ENCODE data around the gene ADGRF4.

ADGRF4 gene

GRCh38 chr6:47681201-47681990 is 17.0 kb upstream of the ADGRF4 start:
- DNase-seq = no peak

- no peak for DNase-seq
Measured at GRCh38 chr6:47686411-47686810, 12.0 kb upstream of the ADGRF4 start.

- DNase-seq = no peak
Measured at GRCh38 chr6:47687432-47687831, 10.9 kb upstream of the ADGRF4 start.

- no peak for DNase-seq
Measured at GRCh38 chr6:47690214-47690613, 8.2 kb upstream of the ADGRF4 start.

- DNase-seq = no peak
Measured at GRCh38 chr6:47690791-47691190, 7.6 kb upstream of the ADGRF4 start.

- no peak for DNase-seq
Measured at GRCh38 chr6:47697925-47698324, 455 bp upstream of the ADGRF4 start.

- no peak for DNase-seq
Measured at GRCh38 chr6:47700053-47700452, 1.7 kb downstream of the ADGRF4 start.

GRCh38 chr6:47700596-47700995 is 2.2 kb downstream of the ADGRF4 start:
- DNase-seq = no peak

GRCh38 chr6:47701363-47701762 is 3.0 kb downstream of the ADGRF4 start:
- no peak for DNase-seq

GRCh38 chr6:47709160-47709559 is 10.8 kb downstream of the ADGRF4 start:
- no peak for DNase-seq

GRCh38 chr6:47710295-47710694 is 11.9 kb downstream of the ADGRF4 start:
- no peak for DNase-seq

GRCh38 chr6:47713200-47713599 is 14.8 kb downstream of the ADGRF4 start:
- DNase-seq = no peak

- DNase-seq = no peak
Measured at GRCh38 chr6:47714802-47715201, 16.4 kb downstream of the ADGRF4 start.

- no peak for DNase-seq
Measured at GRCh38 chr6:47715782-47716181, 17.4 kb downstream of the ADGRF4 start.

- no peak for DNase-seq
Measured at GRCh38 chr6:47716207-47716606, 17.8 kb downstream of the ADGRF4 start.

- DNase-seq = no peak
Measured at GRCh38 chr6:47718571-47718970, 20.2 kb downstream of the ADGRF4 start.

- DNase-seq = no peak
Measured at GRCh38 chr6:47721189-47721588, 22.8 kb downstream of the ADGRF4 start.

- no peak for DNase-seq
Measured at GRCh38 chr6:47722194-47722593, 23.8 kb downstream of the ADGRF4 start.

- DNase-seq = no peak
Measured at GRCh38 chr6:47724300-47724699, 25.9 kb downstream of the ADGRF4 start.

- DNase-seq = no peak
Measured at GRCh38 chr6:47727391-47727790, 29.0 kb downstream of the ADGRF4 start.

- no peak for DNase-seq
Measured at GRCh38 chr6:47729019-47729418, 30.6 kb downstream of the ADGRF4 start.

- DNase-seq = no peak
Measured at GRCh38 chr6:47729457-47729856, 31.1 kb downstream of the ADGRF4 start.

GRCh38 chr6:47733879-47734558 is 35.6 kb downstream of the ADGRF4 start:
- no peak for DNase-seq

GRCh38 chr6:47734831-47735481 is 36.6 kb downstream of the ADGRF4 start:
- no peak for DNase-seq
